Measurements from ENCODE around the gene OSBPL8.

- no peak for TF ChIP-seq CTCF (conservative IDR thresholded peaks at IDR 0.05 in 1 of 2, IDR thresholded peaks at IDR 0.05 in 1 of 2; ENCODE audit: extremely low read depth in 1 of 2, insufficient read depth in 1 of 2, low read depth in 1 of 2, low read length in 2 of 2)
- no peak for TF ChIP-seq EZH2 (IDR thresholded peaks at IDR 0.05; ENCODE audit: borderline replicate concordance, low read length)
These were observed 108.9 kb downstream of the OSBPL8 start for GRCh38 chr12:76450690-76451089.
